ENCODE results near the gene ONECUT1. TPM values are rescaled to one million over a fixed set of nuclear protein-coding genes. Genes with fewer than 3 reads are reported as not detected.

The ONECUT1 gene
- total and polyA plus RNA-seq, 10 of the 15 experiments (the other 5 are each of a cell fraction or from before 2014, with no cell fraction given) = 0.28 TPM; not detected in 9

GRCh38 chr15:52794665-52795463, 4.7 kb upstream of the ONECUT1 start:
- intact Hi-C loops (cut with micrococcal nuclease; ENCODE audit: unreplicated experiment) = no loop called here
- H3K27me3 ChIP-seq (replicated peaks in 1 of 2; ENCODE audit: control insufficient read depth in 2 of 2, insufficient read depth in 2 of 2, low read length in 1 of 2) = peaks cover 29 to 42% of the 10 kb centered on the region in 2 experiments
- no peak overlapping the region for H2AFZ ChIP-seq (ENCODE audit: control insufficient read depth, low read depth, low read length)
- H3K4me3 ChIP-seq = no peak overlapping the region
- POLR2A ChIA-PET = no interaction called here
- no peak overlapping the region for H3K4me2 ChIP-seq (ENCODE audit: control insufficient read depth, insufficient read depth)
- H3K9ac ChIP-seq (ENCODE audit: control insufficient read depth, insufficient read depth, low read length) = no peak overlapping the region
- CTCF ChIA-PET = no interaction called here
- SMC1A ChIA-PET (ENCODE audit: uncharacterized antibody, unreplicated experiment) = no interaction called here
- 0 out of 2 replicates have a peak, but pooled peaks have one; percentile 29 for TF ChIP-seq EZH2 (IDR thresholded peaks at IDR 0.05; ENCODE audit: borderline replicate concordance, control insufficient read depth, low read depth, low read length)
- TF ChIP-seq SUZ12 (IDR thresholded peaks at IDR 0.05; ENCODE audit: unreplicated experiment) = peak; percentile 35
- no peak for TF ChIP-seq PML (IDR thresholded peaks at IDR 0.05; ENCODE audit: low read length)
- TF ChIP-seq MYC (IDR thresholded peaks at IDR 0.05; ENCODE audit: insufficient read depth, insufficient read length, insufficient replicate concordance, low read length, severe bottlenecking) = no peak
- no peaks in the 10 kb centered on the region for H3K36me3 ChIP-seq (ENCODE audit: control insufficient read depth in 2 of 2, insufficient read depth in 2 of 2, low read length in 1 of 2)
- WGBS (ENCODE audit: insufficient coverage, insufficient replicate concordance, low lambda C conversion rate, missing lambda C conversion rate) = 40% methylated on average over 37 of the region's 43 CpGs
- no TSS peak for BruUV-seq (replicated peaks)
- RAD21 ChIA-PET (ENCODE audit: unreplicated experiment) = no interaction called here
- H4K20me1 ChIP-seq (ENCODE audit: control insufficient read depth, insufficient read depth) = no peaks in the 10 kb centered on the region
- DNase-seq (ENCODE audit: low read depth, low spot score) (no peak), ATAC-seq (no peak), FAIRE-seq (no peak)
- H3K79me2 ChIP-seq (ENCODE audit: control insufficient read depth, insufficient read depth, low read length) = no peaks in the 10 kb centered on the region
- H3K9me3 ChIP-seq (replicated peaks; ENCODE audit: control insufficient read depth, insufficient read depth, low read length) = no peaks in the 10 kb centered on the region; the same call in 2 of the 3 replicates
- H3K4me1 ChIP-seq (ENCODE audit: control insufficient read depth, insufficient read depth, low read length) = no peaks in the 10 kb centered on the region; the same call in 1 of the 2 replicates
- H3K27ac ChIP-seq (ENCODE audit: control insufficient read depth, insufficient read depth) = no peak overlapping the region
- in situ Hi-C loops (cut with MboI) = no loop called here

DNA sequence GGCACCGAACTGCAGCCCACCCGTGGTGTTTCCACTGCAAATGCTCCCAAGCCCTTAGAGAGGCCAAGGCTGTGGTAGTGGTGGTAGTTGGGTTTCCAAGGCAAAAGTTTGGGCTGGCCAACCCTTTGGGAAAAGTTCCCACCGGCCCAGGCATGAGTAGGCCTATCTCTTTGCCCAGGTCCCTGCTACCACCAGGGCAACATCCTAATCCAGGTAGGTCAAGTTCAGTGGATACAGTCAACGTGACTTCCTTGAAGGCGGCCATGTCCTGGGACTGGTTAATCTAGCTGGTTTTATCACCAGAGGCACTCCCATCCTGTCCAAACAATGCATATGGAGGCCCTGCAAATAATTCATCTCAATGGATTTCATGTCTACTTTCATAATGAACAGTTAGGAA, 1.6 kb upstream of the ONECUT1 start:
- H2AFZ ChIP-seq (ENCODE audit: control insufficient read depth, low read depth, low read length) = no peak overlapping the region
- DNase-seq (ENCODE audit: low read depth, low spot score) (no peak), ATAC-seq (no peak), FAIRE-seq (no peak)
- WGBS (ENCODE audit: insufficient coverage, insufficient replicate concordance, low lambda C conversion rate, missing lambda C conversion rate) = 85% methylated on average over 5 of the region's 5 CpGs
- no peak overlapping the region for H3K27ac ChIP-seq (ENCODE audit: control insufficient read depth, insufficient read depth)
- H3K4me3 ChIP-seq = no peak overlapping the region
- H3K27me3 ChIP-seq (replicated peaks in 1 of 2; ENCODE audit: control insufficient read depth in 2 of 2, insufficient read depth in 2 of 2, low read length in 1 of 2) = peaks cover 26 to 38% of the 10 kb centered on the region in 2 experiments
- ChIA-PET CTCF (interaction anchor here (1.2 kb wide), 1 partner anchor 8 kb away, joined by 3 read pairs; no protein-coding TSS in a partner anchor), SMC1A (ENCODE audit: uncharacterized antibody, unreplicated experiment) (no interaction called here), RAD21 (ENCODE audit: unreplicated experiment) (no interaction called here), POLR2A (no interaction called here)
- no peaks in the 10 kb centered on the region; the same call in 2 of the 3 replicates for H3K9me3 ChIP-seq (replicated peaks; ENCODE audit: control insufficient read depth, insufficient read depth, low read length)
- no TSS peak for BruUV-seq (replicated peaks)
- in situ Hi-C loops (cut with MboI) (no loop called here), intact Hi-C loops (cut with micrococcal nuclease; ENCODE audit: unreplicated experiment) (no loop called here)
- H3K9ac ChIP-seq (ENCODE audit: control insufficient read depth, insufficient read depth, low read length) = no peak overlapping the region
- no peaks in the 10 kb centered on the region for H4K20me1 ChIP-seq (ENCODE audit: control insufficient read depth, insufficient read depth)
- H3K36me3 ChIP-seq (ENCODE audit: control insufficient read depth in 2 of 2, insufficient read depth in 2 of 2, low read length in 1 of 2) = no peaks in the 10 kb centered on the region
- H3K4me1 ChIP-seq (ENCODE audit: control insufficient read depth, insufficient read depth, low read length) = peaks cover 3% of the 10 kb centered on the region; the same call in 1 of the 2 replicates
- no peaks in the 10 kb centered on the region for H3K79me2 ChIP-seq (ENCODE audit: control insufficient read depth, insufficient read depth, low read length)
- no peak overlapping the region for H3K4me2 ChIP-seq (ENCODE audit: control insufficient read depth, insufficient read depth)
- TF ChIP-seq ZBTB40 (IDR thresholded peaks at IDR 0.05; ENCODE audit: borderline replicate concordance) (no peak), SUPT20H (IDR thresholded peaks at IDR 0.05; ENCODE audit: borderline replicate concordance, control insufficient read depth, low read depth, low read length) (no peak), SP1 (IDR thresholded peaks at IDR 0.05; ENCODE audit: low read depth, low read length) (no peak), BRCA1 (IDR thresholded peaks at IDR 0.05; ENCODE audit: low read depth, low read length) (no peak), POLR2A (IDR thresholded peaks at IDR 0.05; ENCODE audit: low read depth, low read length) (no peak), SREBF1 (IDR thresholded peaks at IDR 0.05; ENCODE audit: low read length) (no peak), NFIC (IDR thresholded peaks at IDR 0.05; ENCODE audit: low read depth, low read length) (no peak)
